Measurements from ENCODE around the gene TBC1D1. TPM values are rescaled to one million over a fixed set of nuclear protein-coding genes. Genes with fewer than 3 reads are reported as not detected.

TBC1D1 gene, protein sequence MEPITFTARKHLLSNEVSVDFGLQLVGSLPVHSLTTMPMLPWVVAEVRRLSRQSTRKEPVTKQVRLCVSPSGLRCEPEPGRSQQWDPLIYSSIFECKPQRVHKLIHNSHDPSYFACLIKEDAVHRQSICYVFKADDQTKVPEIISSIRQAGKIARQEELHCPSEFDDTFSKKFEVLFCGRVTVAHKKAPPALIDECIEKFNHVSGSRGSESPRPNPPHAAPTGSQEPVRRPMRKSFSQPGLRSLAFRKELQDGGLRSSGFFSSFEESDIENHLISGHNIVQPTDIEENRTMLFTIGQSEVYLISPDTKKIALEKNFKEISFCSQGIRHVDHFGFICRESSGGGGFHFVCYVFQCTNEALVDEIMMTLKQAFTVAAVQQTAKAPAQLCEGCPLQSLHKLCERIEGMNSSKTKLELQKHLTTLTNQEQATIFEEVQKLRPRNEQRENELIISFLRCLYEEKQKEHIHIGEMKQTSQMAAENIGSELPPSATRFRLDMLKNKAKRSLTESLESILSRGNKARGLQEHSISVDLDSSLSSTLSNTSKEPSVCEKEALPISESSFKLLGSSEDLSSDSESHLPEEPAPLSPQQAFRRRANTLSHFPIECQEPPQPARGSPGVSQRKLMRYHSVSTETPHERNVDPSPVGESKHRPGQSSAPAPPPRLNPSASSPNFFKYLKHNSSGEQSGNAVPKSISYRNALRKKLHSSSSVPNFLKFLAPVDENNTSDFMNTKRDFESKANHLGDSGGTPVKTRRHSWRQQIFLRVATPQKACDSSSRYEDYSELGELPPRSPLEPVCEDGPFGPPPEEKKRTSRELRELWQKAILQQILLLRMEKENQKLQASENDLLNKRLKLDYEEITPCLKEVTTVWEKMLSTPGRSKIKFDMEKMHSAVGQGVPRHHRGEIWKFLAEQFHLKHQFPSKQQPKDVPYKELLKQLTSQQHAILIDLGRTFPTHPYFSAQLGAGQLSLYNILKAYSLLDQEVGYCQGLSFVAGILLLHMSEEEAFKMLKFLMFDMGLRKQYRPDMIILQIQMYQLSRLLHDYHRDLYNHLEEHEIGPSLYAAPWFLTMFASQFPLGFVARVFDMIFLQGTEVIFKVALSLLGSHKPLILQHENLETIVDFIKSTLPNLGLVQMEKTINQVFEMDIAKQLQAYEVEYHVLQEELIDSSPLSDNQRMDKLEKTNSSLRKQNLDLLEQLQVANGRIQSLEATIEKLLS (N-terminal part only)
- total RNA-seq (100 to 1,000 TPM in 4 of 7 donors, 10 to 100 TPM in 3; 81.0 to 142 (median 110) TPM), polyA plus RNA-seq (10 to 100 TPM; 49.3 to 68.4 (median 49.7) TPM)
- long read RNA-seq, donor 1, partial matches to known transcripts = 48 of 49 reads
- long read RNA-seq, donor 1, other reads (novel, unspliced or antisense) = 0 of 49 reads
- long read RNA-seq, donor 2, full-length matches to known transcripts = 7 of 25 reads
- long read RNA-seq, donor 2, partial matches to known transcripts = 8 of 25 reads
- long read RNA-seq, donor 2, other reads (novel, unspliced or antisense) = 10 of 25 reads

GRCh38 chr4:37890801-37891259 is at the start of gene TBC1D1:
TSS of gene TBC1D1 (plus strand) at chr4:37891084. CDS start at chr4:37902096, 11,012 bp downstream.
- no peaks in the 10 kb centered on the region for H3K9me3 ChIP-seq
- peaks cover 0 to 11% (median 0%) of the 10 kb centered on the region in 6 donors for H3K36me3 ChIP-seq
- TF ChIP-seq, protein P1, sequence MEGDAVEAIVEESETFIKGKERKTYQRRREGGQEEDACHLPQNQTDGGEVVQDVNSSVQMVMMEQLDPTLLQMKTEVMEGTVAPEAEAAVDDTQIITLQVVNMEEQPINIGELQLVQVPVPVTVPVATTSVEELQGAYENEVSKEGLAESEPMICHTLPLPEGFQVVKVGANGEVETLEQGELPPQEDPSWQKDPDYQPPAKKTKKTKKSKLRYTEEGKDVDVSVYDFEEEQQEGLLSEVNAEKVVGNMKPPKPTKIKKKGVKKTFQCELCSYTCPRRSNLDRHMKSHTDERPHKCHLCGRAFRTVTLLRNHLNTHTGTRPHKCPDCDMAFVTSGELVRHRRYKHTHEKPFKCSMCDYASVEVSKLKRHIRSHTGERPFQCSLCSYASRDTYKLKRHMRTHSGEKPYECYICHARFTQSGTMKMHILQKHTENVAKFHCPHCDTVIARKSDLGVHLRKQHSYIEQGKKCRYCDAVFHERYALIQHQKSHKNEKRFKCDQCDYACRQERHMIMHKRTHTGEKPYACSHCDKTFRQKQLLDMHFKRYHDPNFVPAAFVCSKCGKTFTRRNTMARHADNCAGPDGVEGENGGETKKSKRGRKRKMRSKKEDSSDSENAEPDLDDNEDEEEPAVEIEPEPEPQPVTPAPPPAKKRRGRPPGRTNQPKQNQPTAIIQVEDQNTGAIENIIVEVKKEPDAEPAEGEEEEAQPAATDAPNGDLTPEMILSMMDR (IDR thresholded peaks at IDR 0.05 in 8 of 11, conservative IDR thresholded peaks at IDR 0.05 in 3 of 11) = no peak
- TF ChIP-seq POLR2AphosphoS5 (IDR thresholded peaks at IDR 0.05) = peak in 2 of 3 donors; percentile 14 to 49
- no peak for TF ChIP-seq POLR2A (IDR thresholded peaks at IDR 0.05)
- WGBS, 5 donors = 0 to 1% (median 0%) methylated on average over 23 to 43 of the region's 43 CpGs
- peaks cover 10 to 62% (median 40%) of the 10 kb centered on the region in 6 donors for H3K4me1 ChIP-seq
- H3K27me3 ChIP-seq (replicated peaks in 1 of 7) = no peaks in the 10 kb centered on the region
- peak; percentile 93 for DNase-seq
- intact Hi-C loops (cut with DNase I; ENCODE audit: low total_unique reads) = no loop called here
- peak within 1 kb of the TSS; percentile 71 to 97 (median 94) for H3K27ac ChIP-seq
- H3K4me3 ChIP-seq = peak within 1 kb of the TSS; percentile 67 to 98 (median 92)

DNA sequence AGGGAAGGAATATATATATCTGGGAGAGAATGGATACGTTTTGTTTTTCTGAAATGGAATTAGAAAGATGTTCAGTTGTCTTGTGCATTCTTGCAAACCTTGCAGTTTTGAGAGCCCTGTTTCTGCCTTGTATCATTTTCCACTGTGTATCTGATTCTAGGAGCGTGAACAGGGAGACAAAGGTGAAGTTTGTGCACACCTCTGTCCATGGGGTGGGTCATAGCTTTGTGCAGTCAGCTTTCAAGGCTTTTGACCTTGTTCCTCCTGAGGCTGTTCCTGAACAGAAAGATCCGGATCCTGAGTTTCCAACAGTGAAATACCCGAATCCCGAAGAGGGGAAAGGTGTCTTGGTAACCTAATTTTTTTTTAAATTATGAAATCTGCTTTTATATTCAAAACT is 46.7 kb upstream of the TBC1D1 start:
- Histone ChIP-seq H3K4me3 (no peak overlapping the region), H3K27me3 (replicated peaks in 1 of 7) (no peaks in the 10 kb centered on the region), H3K36me3 (peaks cover 0 to 98% (median 62%) of the 10 kb centered on the region in 6 donors), H3K4me1 (no peaks in the 10 kb centered on the region), H3K27ac (no peak overlapping the region), H3K9me3 (no peaks in the 10 kb centered on the region)
- intact Hi-C loops (cut with DNase I; ENCODE audit: low total_unique reads) = no loop called here
- 90 to 96% (median 94%) methylated on average over 5 of the region's 5 CpGs for WGBS, 5 donors
- no peak for DNase-seq
- TF ChIP-seq POLR2AphosphoS5 (IDR thresholded peaks at IDR 0.05) = no peak
- TF ChIP-seq, protein P1 (IDR thresholded peaks at IDR 0.05 in 8 of 11, conservative IDR thresholded peaks at IDR 0.05 in 3 of 11) = no peak
- TF ChIP-seq POLR2A (IDR thresholded peaks at IDR 0.05) = no peak

DNA sequence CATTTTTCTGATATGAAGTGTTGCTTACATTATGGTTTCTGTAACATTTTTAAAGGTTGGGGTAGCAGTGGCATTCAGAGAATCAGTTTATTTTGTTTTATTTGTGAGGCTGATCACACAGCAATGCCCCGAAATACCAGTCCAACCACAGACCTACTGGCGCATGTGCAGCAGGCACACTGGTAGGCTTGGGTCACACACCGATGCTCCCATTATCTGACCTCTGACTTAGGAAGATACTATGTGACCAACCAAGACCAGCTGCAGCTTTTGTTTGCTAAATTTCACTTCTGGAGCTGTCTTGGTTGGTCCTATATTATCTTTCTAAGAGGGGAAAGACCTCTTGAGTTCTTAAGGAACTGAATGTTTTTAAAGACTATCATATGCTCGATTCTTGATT is 45.7 kb upstream of the TBC1D1 start:
- no peaks in the 10 kb centered on the region for H3K9me3 ChIP-seq
- peaks cover 0 to 98% (median 59%) of the 10 kb centered on the region in 6 donors for H3K36me3 ChIP-seq

More for the DNA sequence above, 45.7 kb upstream of the TBC1D1 start:
- intact Hi-C loops (cut with DNase I; ENCODE audit: low total_unique reads) = no loop called here
- H3K4me1 ChIP-seq = peaks cover 0 to under 1% (median 0%) of the 10 kb centered on the region in 6 donors
- H3K4me3 ChIP-seq = no peak overlapping the region
- no peak for DNase-seq
- TF ChIP-seq POLR2AphosphoS5 (IDR thresholded peaks at IDR 0.05) (no peak), POLR2A (IDR thresholded peaks at IDR 0.05) (no peak)
- TF ChIP-seq, protein P1 (IDR thresholded peaks at IDR 0.05 in 8 of 11, conservative IDR thresholded peaks at IDR 0.05 in 3 of 11) = no peak
- no peak overlapping the region for H3K27ac ChIP-seq
- WGBS, 5 donors = 96 to 99% (median 97%) methylated on average over 4 of the region's 4 CpGs
- H3K27me3 ChIP-seq (replicated peaks in 1 of 7) = no peaks in the 10 kb centered on the region

Measured in spleen (tissue), 13 donors.